HEK293 (cell line): Measurements from ENCODE around the gene SUDS3.

Experiments used
- GLIS2 ChIP-seq: fragments of 450-650 bp; formaldehyde crosslinking; IDR thresholded peaks from 2 replicates; pipeline ENCODE4 v1.5.1; 2016; ENCODE audit warnings: missing biosample characterization, missing genetic modification characterization
- YY1 ChIP-seq: fragments of 450-650 bp; formaldehyde crosslinking; IDR thresholded peaks from 2 replicates; pipeline ENCODE4 v1.5.1; 2018; ENCODE audit warnings: missing biosample characterization, missing genetic modification characterization
- ZFP41 ChIP-seq: fragments of 450-650 bp; formaldehyde crosslinking; IDR thresholded peaks from 2 replicates; pipeline ENCODE4 v1.5.1; 2016; ENCODE audit warnings: missing biosample characterization, missing genetic modification characterization, borderline replicate concordance
- ZNF132 ChIP-seq: fragments of 450-650 bp; formaldehyde crosslinking; IDR thresholded peaks from 2 replicates; pipeline ENCODE4 v1.5.1; 2017; ENCODE audit warnings: missing biosample characterization, missing genetic modification characterization, borderline replicate concordance
- ZNF155 ChIP-seq: fragments of 450-650 bp; formaldehyde crosslinking; IDR thresholded peaks from 2 replicates; pipeline ENCODE4 v1.5.1; 2016; ENCODE audit warnings: missing biosample characterization, missing genetic modification characterization
- ZNF16 ChIP-seq: fragments of 450-650 bp; formaldehyde crosslinking; IDR thresholded peaks from 2 replicates; pipeline ENCODE4 v1.5.1; 2016; ENCODE audit warnings: low read depth, missing biosample characterization, missing genetic modification characterization
- ZNF214 ChIP-seq: fragments of 450-650 bp; formaldehyde crosslinking; IDR thresholded peaks from 2 replicates; pipeline ENCODE4 v1.5.1; 2017; ENCODE audit warnings: missing biosample characterization, mild to moderate bottlenecking, missing genetic modification characterization, borderline replicate concordance
- ZNF571 ChIP-seq: fragments of 450-650 bp; formaldehyde crosslinking; IDR thresholded peaks from 2 replicates; pipeline ENCODE4 v1.5.0; 2017; ENCODE audit warnings: missing biosample characterization, missing genetic modification characterization
- ZNF707 ChIP-seq: fragments of 450-650 bp; formaldehyde crosslinking; IDR thresholded peaks from 2 replicates; pipeline ENCODE4 v1.5.1; 2016; ENCODE audit warnings: missing biosample characterization, missing genetic modification characterization
- ZNF76 ChIP-seq: fragments of 450-650 bp; formaldehyde crosslinking; IDR thresholded peaks from 2 replicates; pipeline ENCODE4; 2016; ENCODE audit warnings: low read depth, missing biosample characterization, missing genetic modification characterization, borderline replicate concordance
- TF ChIP-seq, protein P1 (sequence below): fragments of 450-650 bp; formaldehyde crosslinking; IDR thresholded peaks from 2 replicates; pipeline ENCODE4 v1.5.1; 2016; ENCODE audit warnings: missing biosample characterization, missing genetic modification characterization, low read depth
- TF ChIP-seq, protein P2 (sequence below): fragments of 450-650 bp; formaldehyde crosslinking; IDR thresholded peaks from 2 replicates; pipeline ENCODE4 v1.5.1; 2016; ENCODE audit warnings: missing biosample characterization, missing genetic modification characterization

DNA sequence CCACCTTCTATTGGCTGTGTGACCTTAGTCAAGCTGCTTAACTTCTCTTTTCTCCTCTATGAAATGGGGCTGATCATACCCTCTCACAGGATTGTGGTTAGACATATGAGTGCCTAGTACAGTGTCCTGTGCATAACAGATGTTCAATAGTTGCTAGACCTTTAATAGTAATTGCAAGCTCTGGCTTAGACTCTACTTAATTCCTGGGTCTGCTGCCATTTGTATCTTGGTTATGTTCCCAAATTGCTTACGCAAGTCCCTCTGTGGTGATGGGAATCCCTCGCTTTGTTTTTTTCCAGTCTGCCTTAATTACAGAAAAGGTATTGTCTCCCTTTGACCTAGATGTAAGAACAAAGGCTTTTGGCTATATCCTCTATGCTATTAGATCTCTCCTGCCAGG is 15.1 kb downstream of the SUDS3 start:
- TF ChIP-seq, protein P1, sequence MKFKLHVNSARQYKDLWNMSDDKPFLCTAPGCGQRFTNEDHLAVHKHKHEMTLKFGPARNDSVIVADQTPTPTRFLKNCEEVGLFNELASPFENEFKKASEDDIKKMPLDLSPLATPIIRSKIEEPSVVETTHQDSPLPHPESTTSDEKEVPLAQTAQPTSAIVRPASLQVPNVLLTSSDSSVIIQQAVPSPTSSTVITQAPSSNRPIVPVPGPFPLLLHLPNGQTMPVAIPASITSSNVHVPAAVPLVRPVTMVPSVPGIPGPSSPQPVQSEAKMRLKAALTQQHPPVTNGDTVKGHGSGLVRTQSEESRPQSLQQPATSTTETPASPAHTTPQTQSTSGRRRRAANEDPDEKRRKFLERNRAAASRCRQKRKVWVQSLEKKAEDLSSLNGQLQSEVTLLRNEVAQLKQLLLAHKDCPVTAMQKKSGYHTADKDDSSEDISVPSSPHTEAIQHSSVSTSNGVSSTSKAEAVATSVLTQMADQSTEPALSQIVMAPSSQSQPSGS (tag by site-specific recombination): no peak
- TF ChIP-seq, protein P2, sequence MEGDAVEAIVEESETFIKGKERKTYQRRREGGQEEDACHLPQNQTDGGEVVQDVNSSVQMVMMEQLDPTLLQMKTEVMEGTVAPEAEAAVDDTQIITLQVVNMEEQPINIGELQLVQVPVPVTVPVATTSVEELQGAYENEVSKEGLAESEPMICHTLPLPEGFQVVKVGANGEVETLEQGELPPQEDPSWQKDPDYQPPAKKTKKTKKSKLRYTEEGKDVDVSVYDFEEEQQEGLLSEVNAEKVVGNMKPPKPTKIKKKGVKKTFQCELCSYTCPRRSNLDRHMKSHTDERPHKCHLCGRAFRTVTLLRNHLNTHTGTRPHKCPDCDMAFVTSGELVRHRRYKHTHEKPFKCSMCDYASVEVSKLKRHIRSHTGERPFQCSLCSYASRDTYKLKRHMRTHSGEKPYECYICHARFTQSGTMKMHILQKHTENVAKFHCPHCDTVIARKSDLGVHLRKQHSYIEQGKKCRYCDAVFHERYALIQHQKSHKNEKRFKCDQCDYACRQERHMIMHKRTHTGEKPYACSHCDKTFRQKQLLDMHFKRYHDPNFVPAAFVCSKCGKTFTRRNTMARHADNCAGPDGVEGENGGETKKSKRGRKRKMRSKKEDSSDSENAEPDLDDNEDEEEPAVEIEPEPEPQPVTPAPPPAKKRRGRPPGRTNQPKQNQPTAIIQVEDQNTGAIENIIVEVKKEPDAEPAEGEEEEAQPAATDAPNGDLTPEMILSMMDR (tag by site-specific recombination): no peak
- TF ChIP-seq ZNF214 (tag by site-specific recombination) (no peak), ZFP41 (tag by site-specific recombination) (no peak), ZNF155 (no peak), ZNF707 (tag by site-specific recombination) (no peak), ZNF571 (tag by site-specific recombination) (no peak), ZNF16 (tag by site-specific recombination) (no peak), GLIS2 (tag by site-specific recombination) (no peak), ZNF132 (tag by site-specific recombination) (no peak), ZNF76 (tag by site-specific recombination) (no peak), YY1 (tag by site-specific recombination) (no peak)
